Activated CD8-positive, alpha-beta memory T cell treated with anti-CD3 and anti-CD28 coated beads for 1 hour (primary cell): Measurements from ENCODE around the gene FEN1.

Experiments used
- DNase-seq, 2 donors: peaks; one replicate each; pipeline ENCODE4 v3.0.0-alpha.2; 2020; ENCODE audit warnings: low read depth in 1 of 2; ENCODE audit errors: extremely low read depth in 1 of 2

Gene FEN1

DNA sequence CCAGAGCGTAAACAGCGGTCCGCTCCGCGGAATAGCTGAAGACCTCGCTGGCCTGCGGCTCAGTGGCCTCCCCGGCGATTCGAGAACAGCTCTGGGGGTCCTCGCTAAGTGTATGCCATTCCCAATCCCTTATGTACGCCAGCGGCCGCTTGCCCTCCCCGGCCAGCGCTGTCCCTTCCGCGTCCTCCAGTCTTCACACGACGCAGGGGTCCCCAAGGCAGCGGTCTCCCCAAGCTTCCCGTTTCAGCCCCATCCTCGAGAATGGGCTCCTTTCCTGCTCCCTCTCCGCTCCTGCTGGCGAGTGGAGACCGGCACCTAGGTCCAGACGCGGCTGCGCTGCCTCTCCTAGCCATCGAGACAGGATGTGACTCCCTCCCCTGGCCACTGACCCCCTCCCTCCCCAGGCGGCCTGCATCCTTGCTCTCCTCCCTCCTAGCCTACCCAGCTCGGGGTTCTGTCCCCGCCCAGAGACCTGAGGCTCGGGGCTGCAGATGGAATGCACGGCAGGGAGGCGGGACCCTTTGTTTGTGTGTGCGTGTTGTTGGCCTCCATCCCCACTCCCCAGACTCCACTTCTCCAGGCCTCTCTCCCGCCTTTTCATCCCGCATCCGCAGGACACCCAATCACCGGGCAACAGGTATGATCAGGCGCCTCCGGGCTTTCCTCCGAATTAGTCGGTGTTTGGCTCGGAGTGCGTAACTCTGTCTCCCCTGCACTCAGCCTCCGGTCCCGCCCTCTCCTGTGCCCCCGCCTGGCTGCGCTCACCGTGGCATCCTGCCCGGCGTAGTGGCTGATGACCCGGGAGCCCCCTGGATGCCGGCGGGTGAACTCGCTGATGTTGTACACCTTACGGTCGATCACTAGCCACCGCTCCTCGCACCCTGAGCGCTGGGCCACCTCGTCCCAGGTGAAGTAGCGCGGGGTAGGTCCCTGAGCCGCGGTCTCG, 23.4 kb downstream of the FEN1 start:
- DNase-seq = peak in 1 of 2 donors; percentile 38

- DNase-seq = peak; percentile 43 to 47
Measured at GRCh38 chr11:61816736-61817455, 24.2 kb downstream of the FEN1 start, which contains the start of gene FADS1. TSS of gene FADS1 (minus strand) at chr11:61817003. CDS start at chr11:61816929, 74 bp downstream.

DNA sequence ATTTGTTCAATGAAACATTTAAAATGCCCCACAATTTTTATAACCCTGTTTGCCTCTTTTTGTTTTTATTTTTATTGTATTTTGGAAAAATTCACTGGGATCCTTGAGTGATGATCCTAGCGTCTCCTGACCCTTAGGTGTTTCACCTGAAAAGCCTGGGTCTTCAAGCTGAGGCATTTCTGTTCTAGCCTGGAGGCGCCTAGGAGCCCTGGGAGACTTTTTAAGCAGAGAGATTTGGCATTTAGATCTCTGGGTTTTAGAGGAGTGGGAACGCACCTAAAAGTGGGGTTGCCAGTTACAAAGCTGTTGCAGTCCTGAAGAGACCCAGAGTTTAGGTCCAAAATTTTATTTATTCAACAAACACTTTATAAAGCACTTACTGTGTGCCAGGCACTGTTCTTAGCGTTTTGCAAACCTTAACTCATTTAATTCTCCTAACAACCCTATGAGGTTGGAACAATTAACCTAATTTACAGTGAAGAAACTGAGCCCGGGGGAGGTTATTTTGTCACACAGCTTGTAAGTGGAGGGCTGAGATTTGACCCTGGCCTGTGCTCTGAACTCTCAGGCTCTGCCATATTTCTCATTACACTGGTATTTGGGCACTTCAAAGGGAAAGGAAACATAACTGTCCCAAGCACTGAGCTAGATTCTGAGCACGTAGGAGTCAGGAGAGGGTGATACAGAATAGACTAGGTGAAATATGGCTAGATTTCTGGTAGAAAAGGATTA, 24.9 kb downstream of the FEN1 start:
- no peak for DNase-seq

- DNase-seq = no peak
Measured at GRCh38 chr11:61820174-61820573, 27.5 kb downstream of the FEN1 start.

- DNase-seq = no peak
Measured at GRCh38 chr11:61826930-61827570, 34.3 kb downstream of the FEN1 start.

GRCh38 chr11:61827571-61828378, 35.1 kb downstream of the FEN1 start, which contains the start of gene FADS2:
TSS of gene FADS2 (plus strand) at chr11:61828300. CDS start at chr11:61828391, 91 bp downstream.
- peak in 1 of 2 donors; percentile 45 for DNase-seq

GRCh38 chr11:61828379-61828628, 35.6 kb downstream of the FEN1 start:
- no peak for DNase-seq

GRCh38 chr11:61828629-61829407, 36.1 kb downstream of the FEN1 start:
- DNase-seq = no peak

DNA sequence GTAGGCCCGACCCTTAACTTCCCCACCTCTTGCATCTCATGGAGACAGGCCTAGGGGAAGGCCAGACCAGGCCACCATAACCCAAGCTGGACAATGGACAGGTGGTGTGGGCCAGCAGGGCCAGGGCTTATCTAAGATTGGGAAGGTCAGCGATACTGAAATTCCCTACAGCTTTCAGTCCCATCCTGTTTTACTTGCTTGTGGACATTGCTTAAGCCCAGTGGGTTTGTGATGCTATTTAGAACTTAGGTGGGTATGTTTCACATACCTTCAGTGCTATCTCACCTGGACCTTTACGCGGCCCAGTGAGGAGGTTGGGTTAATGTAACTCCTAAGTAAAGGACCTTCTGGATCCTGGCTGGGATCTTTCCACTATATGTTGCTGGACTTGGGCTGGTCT, 37.1 kb downstream of the FEN1 start:
- no peak for DNase-seq

DNA sequence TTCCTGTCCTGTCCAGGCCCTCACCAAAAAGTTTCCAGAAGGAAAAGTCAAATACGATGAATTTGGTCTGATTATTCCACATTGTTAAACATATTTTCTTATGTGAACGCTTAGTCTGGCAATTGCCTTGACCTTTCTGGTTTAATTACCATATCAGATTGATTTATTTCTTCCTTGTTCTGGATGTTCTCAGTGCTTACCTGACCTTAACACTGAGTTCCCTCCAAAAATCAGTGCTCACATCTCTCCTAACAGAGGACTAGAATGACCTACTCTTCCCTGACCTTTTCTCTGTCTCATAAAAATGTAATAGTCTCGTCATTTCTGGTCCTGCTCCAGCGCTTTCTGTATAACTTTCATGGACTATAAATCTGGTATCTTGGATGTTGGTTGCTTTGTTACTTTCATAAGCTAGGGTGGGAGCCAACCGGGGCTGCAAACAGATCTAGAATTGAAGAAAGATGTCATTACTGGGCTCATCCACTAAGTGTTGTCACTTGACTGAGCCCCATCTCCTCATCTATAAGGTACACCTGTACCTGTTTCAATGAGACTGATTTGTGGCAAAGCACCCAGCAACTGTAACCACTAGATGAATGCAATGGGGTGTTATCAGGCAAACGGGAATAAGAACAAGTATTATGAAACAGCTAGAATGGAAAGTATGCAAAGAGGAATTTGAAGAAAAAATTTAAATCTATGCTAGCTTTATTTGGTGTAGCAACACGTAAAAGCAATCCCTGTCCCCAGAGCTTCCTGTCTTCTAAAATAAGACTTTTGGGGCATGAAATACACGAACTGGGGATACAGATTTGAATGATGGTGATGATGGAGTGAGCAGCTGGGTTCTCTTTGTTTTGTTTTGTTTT, 37.8 kb downstream of the FEN1 start:
- no peak for DNase-seq

DNA sequence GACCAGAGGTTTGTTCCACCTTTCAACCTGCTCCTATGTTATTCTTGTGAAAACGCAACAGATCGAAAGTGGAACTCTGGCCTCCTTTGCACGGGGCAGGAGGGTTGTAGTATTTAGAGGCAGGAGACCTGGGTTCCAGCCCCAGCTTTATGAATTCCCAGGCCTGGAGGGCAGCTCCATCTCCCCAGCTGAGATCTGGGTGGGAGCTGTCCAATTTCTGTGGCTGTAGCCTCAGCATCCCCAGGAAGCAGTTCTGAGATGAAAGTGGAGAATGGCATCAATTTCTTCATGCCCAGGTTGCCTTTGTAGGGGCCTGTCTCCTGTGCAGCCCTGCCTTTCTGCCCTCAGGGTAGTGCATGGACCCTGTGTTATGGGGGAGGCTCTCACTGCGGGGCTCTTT, 39.5 kb downstream of the FEN1 start:
- no peak for DNase-seq

- DNase-seq = no peak
Measured at GRCh38 chr11:61832754-61833153, 40.0 kb downstream of the FEN1 start.

DNA sequence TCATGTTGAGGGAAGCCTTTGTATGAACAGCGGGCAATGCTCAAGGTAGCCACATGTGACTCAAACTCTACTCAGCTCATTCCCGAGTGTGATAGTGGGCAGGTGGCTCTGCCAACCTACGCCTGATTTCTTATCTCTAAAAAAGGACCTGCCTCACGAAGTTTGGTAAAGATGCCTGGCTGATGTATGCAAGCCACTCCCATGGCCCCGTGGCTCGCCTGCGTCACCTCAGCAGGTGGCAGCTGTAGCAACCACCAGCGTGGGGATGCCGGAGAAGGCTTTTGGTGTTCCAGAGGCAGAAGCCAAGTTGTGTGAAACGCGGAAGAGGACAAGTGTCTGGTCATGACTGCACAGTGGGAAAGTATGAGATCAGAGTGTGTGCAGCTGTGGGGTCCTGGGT, 40.8 kb downstream of the FEN1 start:
- DNase-seq = no peak

GRCh38 chr11:61833926-61834277, 41.2 kb downstream of the FEN1 start:
- DNase-seq = no peak

DNA sequence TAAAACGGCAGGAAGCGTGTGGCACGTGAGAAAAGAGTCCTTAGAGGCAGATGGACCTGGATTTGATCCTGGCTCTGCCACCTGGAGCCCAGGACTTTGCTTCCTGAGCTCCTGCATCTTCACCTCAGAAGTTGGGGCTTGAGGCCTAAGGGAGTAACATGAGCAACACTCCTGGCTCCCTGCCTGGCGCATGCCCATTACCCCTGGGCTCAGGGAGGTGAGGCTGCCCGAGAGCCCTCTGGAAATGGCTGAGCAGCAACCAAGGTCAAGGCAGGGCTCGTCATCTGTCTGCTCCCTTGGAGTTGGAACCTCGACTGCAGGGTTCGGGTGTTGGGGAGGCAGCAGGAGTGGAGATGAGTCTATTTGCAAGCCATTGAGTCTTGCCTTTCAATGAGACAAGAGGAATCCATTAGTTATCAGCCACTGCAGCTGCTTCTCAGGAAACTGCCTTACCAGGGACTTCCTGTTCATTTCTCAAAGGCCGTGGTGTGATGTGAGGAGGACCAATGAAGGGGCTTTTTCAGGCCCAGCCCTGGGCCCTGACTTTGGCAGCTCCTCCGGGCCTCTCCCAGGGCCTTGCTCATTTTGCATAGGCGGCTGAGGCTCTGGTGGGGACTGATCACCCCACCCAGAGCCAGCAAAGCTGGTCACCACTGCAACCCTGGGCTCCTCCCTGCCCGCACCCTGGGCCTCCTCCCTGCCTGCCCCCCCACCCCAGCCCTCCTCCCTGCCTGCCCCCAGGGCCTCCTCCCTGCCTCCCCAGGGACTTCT, 41.8 kb downstream of the FEN1 start:
- peak in 1 of 2 donors; percentile 15 for DNase-seq

- no peak for DNase-seq
Measured at GRCh38 chr11:61836193-61836592, 43.5 kb downstream of the FEN1 start.

GRCh38 chr11:61837411-61838005, 44.8 kb downstream of the FEN1 start:
- no peak for DNase-seq
